BJ (cell line): ENCODE data around the gene LY6G6C. TPM values are rescaled to one million over a fixed set of nuclear protein-coding genes. Genes with fewer than 3 reads are reported as not detected.

Experiments
- CTCF ChIA-PET: fragments of 350-600 bp; formaldehyde crosslinking; extraction: SDS; loops from one replicate; lab custom pipeline; 2021; ENCODE audit warnings: antibody characterized with exemption, inconsistent platforms; lab: Yijun Ruan, JAX
- POLR2A ChIA-PET: fragments of 300-600 bp; sonication (Branson Sonifier 250); formaldehyde crosslinking; extraction: SDS; loops from one replicate; lab custom pipeline; 2021; ENCODE audit warnings: antibody characterized with exemption; lab: Charles Lee
- DNase-seq: peaks from one replicate; pipeline ENCODE4 v3.0.0-alpha.2; 2011; ENCODE audit warnings: low read depth
- H3K27me3 ChIP-seq: 2 replicates; pipeline ENCODE4 v1.6.0; 2011; ENCODE audit warnings: low read length; ENCODE audit not compliant: control insufficient read depth, insufficient read depth
- H3K36me3 ChIP-seq: 2 replicates; pipeline ENCODE4 v1.5.1; 2011; ENCODE audit warnings: low read length; ENCODE audit not compliant: control insufficient read depth, insufficient read depth
- H3K4me3 ChIP-seq: 2 replicates; pipeline ENCODE4 v1.5.1; 2011; ENCODE audit warnings: low read depth, mild to moderate bottlenecking, control low read depth, low read length
- CTCF ChIP-seq: IDR thresholded peaks from 2 replicates; pipeline ENCODE4 v1.5.1; 2011; ENCODE audit warnings: low read depth, mild to moderate bottlenecking, control low read depth, inconsistent platforms, low read length, moderate library complexity; ENCODE audit not compliant: insufficient read depth
- polyA plus RNA-seq: library from polyadenylated mRNA; depleted of rRNA; stranded (reverse); fragments of >200 nt; gene quantifications from 2 replicates; pipeline ENCODE4 v1.2.3, GENCODE V29; 2011

Gene LY6G6C
- polyA plus RNA-seq, 1 experiment = not detected

- DNase-seq = no peak
- ChIA-PET CTCF (interaction anchor here (1.6 to 2.1 kb wide), 2 partner anchors 10 to 38 kb away, joined by 6 to 12 read pairs; partner anchors contain the start of genes DDAH2 and LY6G5C), POLR2A (no interaction called here)
- no peak for TF ChIP-seq CTCF
- Histone ChIP-seq H3K27me3 (no peaks in the 10 kb centered on the region), H3K4me3 (no peak overlapping the region), H3K36me3 (peaks cover 45% of the 10 kb centered on the region)
These were observed 29.9 kb downstream of the LY6G6C start for GRCh38 chr6:31691564-31692108.

DNA sequence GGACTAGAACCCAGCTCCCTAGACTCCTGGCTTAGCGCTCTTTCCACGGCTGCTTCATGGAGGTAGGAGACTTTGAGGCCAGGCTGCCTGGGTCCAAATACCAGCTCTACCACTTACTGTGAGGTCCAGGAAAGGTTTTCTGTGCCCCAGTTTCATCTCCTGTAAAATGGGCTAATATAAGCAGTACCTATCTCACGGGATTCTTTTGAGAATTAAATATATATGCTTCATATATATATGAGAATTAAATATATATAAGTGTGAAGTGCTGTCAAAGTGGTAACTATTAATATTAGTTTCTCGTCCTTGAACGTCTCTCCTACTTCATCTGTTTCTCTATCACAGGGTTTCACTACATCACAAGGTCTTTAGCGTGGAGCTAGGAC is 30.5 kb downstream of the LY6G6C start:
- Histone ChIP-seq H3K36me3 (peaks cover 46% of the 10 kb centered on the region), H3K27me3 (no peaks in the 10 kb centered on the region), H3K4me3 (no peak overlapping the region)
- DNase-seq = no peak
- TF ChIP-seq CTCF = no peak
- ChIA-PET CTCF (interaction anchor here (1.6 to 2.2 kb wide), 3 partner anchors 10 to 79 kb away, joined by 6 to 12 read pairs (median 8); partner anchors contain the start of genes DDAH2 and LY6G5C), POLR2A (no interaction called here)

DNA sequence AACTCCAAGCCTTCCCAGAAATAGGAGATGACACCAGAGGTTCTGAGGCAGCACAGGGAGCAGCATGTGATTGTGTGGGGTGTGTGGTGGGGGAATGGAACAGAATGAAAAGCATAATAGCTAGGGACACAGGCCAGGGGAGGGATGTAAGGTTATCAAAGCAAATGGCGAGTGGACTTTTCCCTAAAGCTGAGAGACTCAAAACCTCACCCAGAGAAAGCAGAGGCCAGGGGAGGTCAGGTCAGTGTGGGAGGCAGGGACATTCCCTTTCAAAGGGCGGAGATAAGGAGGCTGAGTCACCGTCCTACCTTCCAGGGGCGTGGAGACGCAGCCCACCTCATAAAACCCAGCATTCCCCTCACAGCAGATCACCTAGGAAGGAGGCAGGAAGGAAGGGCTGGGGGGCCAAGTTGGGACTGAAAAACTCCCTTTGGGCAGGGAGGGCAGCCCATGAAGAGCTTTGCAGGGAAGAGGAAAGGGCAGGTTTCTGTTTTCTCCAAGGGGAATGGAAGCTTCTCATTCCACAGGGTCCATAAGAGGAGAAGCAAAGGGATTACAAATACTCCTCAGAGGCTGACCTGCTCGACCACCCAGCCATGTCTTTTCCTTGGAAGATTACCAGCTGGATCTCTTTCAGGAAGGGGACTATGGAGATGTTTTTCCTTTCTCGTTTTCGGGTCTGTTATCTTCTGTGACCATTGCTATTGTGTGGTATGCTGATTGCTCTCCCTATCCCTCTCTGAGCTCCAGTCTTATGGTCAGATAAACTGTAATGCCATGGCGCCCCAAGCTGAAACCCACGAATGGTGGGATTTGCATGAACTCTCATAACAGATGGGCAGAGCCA is 31.1 kb downstream of the LY6G6C start:
- ChIA-PET CTCF (interaction anchor here (0.9 to 2.2 kb wide), 5 partner anchors 9 to 79 kb away, joined by 3 to 12 read pairs (median 6); partner anchors contain the start of genes ABHD16A, DDAH2 and LY6G5C), POLR2A (no interaction called here)
- peaks cover 49% of the 10 kb centered on the region for H3K36me3 ChIP-seq
- no peak for DNase-seq
- no peaks in the 10 kb centered on the region for H3K27me3 ChIP-seq
- no peak overlapping the region for H3K4me3 ChIP-seq
- TF ChIP-seq CTCF = no peak

GRCh38 chr6:31689249-31690110 is 32.1 kb downstream of the LY6G6C start:
- ChIA-PET POLR2A (no interaction called here), CTCF (interaction anchor here (0.9 to 2.2 kb wide), 4 partner anchors 13 to 80 kb away, joined by 3 to 8 read pairs (median 5); partner anchors contain the start of genes ABHD16A and DDAH2)
- no peak for DNase-seq
- Histone ChIP-seq H3K4me3 (no peak overlapping the region), H3K27me3 (no peaks in the 10 kb centered on the region), H3K36me3 (peaks cover 46% of the 10 kb centered on the region)
- TF ChIP-seq CTCF = peak; percentile 50
